ENCODE measurements around the gene DBN1.
"Not testable (repeated sequence)": the region's sequence is repeated elsewhere in the genome, so short reads cannot be mapped to it uniquely, and the experiment has no call there.

Gene DBN1

DNA sequence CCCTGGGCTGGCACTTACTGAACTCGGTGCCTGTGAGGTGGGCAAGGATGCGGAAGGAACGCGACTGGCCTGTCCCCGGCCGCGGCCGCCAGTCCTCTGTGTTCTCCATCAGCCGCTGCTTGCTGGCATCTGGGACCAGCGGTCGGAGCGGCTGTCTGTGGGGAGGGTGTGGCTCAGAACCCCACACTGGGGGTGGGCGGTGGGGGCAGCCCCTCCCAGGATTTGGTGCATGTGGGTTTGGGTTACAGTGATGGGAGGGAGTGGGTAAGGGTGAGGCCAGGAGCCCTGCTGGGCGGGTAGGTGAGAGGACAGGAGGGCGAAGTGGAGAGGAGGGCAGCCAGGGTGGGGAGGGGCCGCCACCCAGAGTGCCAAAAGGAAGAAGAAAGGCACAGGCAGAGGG, 17.6 kb upstream of the DBN1 start:
- no peak for FAIRE-seq

DNA sequence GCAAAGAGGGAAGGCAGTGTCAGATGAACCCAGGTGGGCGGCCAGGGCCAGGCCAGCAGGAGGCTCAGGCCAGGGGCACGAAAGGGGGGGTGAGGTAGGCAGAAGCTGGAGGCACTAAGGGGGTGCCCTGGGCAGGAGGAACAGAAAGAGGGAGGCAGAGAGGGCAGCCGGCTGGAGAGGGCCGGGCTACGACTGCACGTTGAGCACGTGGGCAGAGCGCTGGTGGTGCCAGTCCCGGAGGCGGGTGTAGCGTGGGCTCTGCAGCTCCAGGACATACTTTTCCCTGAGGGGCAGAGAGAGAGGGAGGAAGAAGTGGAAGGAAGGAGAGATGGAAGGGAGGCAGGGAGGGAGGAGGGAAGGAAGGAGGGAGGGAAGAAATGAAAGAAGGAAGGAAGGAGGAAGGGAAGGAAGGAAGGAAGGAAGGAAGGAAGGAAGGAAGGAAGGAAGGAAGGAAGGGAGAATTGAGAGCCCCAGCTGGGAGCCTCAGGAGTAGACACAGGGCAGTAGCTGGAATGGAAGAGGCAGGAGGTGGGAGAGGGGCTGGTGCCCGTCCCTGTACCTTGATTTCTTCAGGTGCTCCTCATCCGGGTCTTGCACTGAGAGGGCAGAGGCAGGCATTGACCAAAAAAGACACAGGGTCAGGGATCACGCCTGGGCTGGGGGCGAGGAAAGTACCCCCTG, 17.0 kb upstream of the DBN1 start:
- no peak for FAIRE-seq

DNA sequence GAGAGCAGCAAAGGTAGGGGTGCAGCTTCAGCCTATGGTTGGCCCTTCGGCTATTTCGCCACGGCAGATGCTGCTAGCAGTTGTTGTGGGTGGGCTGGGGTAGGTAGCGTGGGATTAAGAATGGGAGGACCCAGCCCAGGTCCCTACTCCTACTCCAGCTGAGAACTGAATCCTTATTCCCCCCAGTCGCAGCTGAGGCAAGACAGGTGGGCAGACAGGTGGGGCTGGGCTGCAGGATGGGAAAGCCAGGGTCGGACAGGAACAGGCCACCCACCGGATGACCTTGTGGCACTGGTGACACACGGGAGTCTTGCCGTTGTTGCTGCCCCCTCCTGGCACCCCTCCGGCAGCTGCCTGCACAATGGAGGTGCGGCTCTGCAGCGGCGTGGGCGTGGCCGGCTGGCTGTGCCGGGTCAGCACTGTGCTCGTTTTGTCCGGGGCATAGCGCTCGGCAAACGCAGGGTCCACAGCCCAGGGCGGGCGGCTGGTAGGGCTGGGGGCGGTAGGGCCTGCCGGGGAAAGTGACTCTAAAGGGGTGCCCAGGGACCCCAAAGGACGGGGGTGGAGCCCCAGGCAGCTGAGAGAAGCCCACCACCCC, 15.8 kb upstream of the DBN1 start:
- FAIRE-seq = no peak

DNA sequence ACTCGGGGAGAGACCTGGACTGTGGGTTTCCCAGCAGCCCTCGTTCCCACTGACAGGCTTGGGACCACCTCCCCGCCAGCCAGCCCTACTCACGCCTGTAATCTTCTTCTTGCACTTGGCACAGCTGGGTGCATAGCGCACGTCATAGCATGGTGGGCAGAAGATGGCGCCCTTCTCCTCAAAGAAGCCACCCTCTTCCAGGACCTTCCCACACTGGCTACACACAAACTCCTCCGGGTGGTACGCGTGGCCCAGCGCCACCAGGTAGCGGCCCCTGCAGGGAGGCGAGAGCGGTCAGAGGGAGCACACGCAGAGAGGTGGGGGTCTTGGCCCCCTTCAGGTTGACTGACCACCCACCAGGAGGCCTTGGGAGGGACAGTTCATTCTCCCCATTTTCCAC, 14.5 kb upstream of the DBN1 start:
- no peak for FAIRE-seq

DNA sequence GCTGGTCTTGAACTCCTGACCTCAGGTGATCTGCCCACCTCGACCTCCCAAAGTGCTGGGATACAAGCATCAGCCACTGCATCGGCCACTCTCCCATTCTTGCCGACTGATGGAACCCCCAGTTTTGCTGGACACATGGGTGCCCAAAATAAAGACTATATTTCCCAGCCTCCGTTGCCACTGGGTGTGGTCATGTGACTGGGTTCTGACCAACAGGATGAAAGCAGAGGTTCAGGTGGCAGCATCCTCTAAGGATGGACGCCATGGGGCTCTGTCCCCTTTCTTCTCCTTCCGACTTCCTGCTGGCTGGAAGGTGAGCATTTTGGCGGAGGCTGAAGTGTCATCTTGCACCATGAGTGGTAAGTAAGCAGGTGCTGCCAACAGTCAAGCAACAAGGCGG, 13.7 kb upstream of the DBN1 start:
- no peak for FAIRE-seq

DNA sequence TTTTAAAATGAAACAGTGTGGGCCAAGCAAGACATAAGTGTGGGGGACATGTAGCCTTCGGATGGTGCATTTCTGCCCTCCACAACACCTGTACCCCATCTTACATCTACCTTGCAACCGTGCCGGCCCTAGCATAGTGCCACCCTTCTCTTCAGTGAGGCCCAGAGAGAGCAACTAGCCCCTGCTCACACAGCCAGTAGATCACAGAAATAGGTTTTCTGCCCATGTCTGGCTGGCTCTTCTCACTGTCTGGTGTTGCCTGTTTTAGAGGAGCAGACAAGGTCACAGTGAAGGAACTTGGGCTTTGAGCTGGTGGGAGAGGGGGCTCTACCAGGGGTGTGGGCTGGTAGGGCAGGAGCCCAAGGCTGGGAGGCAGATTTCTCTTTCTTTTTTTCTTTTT, 12.8 kb upstream of the DBN1 start:
- no peak for FAIRE-seq

DNA sequence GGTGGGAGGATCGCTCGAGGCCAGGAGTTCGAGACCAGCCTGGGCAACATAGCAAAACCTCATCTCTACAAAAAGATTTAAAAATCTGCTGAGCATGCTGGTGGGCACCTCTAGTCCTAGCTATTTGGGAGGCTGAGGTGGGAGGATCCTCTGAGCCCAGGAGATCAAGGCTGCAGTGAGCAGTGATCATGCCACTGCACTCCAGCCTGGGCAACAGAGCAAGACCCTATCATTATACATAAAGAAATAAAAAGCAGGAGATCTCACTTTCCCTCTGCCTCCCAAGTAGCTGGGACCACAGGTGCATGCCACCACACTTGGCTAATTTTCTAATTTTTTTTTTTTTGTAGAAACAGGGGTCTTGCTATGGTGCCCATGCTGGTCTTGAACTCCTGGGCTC, 12.3 kb upstream of the DBN1 start:
- not testable (repeated sequence) for FAIRE-seq

DNA sequence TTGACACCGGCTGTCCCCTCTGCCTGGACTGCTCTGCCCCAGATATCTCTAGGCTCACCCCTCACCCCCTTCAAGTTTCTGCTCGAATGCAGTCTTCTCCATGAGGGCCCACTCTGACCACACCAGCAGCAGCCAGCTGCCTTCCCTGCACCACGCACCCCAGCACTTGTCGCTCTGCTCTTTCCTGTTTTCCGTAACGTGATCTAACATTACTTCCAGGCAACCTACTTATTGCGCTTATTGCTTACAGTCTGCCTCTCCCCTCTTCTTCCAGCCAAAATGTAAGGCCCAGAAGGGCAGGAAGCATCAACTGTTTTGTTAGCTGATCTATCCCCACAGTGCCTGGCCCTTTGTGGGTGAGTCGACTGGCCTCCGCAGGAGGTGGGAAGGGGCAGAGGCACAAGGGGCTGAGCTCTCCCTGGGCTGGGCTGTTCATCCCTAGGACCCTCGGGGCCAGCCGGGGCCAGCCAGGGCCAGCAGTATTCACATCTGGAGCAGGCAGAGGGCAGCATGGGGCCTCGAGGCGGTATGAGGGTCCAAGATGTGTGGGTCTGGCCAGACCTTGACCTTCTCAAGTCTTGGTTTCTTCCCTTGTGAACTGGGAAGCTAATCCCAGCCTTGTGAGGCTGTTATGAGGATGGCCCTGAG, 11.6 kb upstream of the DBN1 start:
- FAIRE-seq = no peak

DNA sequence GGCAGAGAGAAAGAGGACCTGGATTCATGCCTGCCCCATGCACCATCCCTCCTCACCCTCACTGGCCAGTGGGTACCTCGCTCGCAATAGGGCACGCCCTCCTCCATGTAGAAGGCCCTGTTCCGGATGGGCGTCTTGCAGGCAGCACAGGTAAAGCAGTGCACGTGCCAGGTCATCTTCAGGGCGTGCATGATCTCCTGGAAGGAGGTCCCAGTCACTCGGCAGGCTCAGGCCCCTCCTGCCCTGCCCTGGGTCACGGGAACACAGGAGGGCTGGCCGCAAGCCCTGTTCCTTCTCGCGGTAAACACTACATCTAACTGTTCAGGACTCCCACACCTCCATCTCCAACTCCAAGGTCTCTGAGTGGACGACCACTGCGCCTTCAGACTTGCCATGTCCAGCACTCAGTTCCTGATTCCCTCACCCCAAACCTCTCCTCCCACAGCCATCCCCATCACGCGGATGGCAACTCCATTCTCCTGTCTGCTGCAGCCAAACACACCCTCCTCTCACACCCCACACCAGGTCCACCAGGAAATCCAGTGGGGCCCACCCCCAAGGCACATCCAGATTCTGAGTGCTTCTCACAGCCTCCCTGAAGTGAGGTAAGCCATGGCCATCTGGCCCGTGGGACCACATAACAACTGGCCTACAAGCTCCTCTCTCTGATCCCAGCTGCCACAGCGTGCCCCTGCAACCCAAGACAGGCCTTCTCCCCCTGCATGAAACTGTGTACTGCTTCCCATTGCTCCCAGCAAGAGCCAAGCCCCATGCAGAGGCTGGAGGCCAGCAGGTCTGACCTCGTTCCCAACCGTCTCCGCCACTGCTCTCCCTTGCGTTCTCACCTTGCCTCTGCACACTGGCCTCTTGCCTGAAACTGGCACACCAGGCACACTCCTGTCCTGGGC, 10.8 kb upstream of the DBN1 start:
- FAIRE-seq = no peak

DNA sequence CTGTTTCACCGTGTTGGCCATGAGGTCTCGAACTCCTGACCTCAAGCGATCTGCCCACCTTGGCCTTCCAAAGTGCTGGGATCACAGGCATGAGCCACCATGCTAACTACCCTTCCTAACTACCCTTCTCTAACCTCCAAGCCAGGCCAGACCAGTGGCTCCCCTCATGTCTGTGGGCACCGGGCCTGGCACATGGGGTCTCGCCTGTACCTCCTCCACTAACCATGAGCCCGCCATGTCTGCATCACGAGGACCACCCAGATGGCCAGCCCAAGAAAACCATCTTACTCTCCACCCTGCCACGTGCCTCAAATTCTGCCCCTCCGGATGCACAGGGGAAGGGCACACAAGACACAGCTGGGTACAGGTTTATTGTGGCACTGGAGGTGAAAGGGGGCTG, 9.6 kb upstream of the DBN1 start:
- FAIRE-seq = no peak

DNA sequence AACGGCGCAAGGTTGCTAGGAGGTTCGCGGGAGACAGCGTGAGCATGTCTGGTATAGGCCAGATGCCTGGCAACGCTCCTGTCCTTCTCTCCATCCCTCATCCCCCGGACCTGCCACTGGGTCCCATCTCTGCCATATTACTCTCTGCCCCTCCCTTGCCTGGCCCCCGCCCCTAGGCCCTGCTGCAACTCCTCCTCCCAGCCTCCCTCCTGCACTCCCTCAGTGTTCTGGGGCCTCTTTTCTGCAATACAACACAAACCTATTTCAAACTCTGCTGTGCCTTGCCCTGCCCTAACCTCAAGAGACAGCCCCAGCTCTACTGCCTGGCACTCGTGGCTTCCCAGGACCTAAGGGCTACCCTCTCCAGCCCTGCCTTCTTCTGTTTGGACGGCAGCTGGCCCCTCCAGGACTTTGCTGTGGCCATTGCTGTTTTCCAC, 8.9 kb upstream of the DBN1 start:
- no peak for FAIRE-seq

DNA sequence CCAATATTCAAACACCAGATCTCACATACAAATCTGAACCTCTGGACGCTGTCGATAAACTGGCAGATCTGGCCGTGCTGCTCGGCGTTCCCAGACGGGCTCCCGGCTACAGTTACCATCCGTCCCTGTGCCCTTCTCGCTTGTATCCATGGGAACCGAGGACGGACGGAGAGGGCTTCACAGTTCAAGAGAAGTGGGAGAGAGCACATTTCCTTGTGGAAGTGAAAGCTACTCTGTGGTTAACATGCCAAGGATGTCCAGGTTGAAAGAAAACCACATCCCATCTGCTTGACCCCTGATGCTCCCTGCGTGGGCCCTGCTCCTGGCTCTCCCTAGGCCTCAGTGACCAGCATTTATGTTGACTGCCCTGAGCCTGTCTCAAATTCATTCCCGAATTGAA, 6.3 kb upstream of the DBN1 start:
- no peak for FAIRE-seq

DNA sequence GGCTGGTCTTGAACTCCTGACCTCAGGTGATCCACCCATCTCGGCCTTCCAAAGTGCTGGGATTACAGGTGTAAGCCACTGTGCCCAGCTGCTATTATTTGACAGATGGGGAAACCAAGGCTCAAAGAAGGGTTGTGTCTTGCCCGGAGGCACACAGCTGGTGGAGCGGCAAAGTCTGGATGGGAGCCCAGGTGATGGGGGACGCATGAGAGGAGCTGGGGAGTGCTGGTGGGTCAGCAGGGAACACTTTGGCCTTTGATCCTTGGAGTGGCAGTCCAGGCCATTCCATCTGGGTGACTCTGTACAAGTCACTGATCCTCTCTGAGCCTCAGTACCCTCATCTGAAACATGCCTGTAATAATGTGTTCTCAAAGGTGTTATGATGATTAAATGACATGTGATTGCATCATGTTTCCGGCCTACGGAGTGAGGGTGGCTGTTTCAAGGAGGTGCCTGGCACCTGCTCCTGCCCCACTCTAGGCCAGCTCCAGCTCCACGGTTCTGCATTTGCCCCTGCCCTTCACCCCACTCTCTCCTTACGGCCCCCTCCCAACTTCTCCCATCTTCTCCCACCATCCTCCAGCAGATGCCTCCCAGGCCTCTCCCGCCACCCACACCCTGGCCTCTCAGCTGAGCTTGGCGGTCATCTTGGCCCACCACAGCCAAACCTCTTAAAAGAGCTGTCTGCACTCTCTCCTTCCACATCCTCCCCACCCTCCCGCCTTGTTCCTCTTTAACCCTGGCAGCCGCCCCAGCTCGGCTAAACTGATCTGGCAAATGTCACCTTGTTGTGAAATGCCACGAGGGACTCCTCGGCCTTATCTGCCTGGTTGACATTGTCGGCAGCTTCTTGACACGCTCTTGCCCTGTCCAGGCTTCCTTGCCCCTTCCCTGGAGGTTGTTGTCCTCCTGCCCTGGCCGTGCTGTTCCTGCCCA, 5.5 kb upstream of the DBN1 start:
- FAIRE-seq = no peak

DNA sequence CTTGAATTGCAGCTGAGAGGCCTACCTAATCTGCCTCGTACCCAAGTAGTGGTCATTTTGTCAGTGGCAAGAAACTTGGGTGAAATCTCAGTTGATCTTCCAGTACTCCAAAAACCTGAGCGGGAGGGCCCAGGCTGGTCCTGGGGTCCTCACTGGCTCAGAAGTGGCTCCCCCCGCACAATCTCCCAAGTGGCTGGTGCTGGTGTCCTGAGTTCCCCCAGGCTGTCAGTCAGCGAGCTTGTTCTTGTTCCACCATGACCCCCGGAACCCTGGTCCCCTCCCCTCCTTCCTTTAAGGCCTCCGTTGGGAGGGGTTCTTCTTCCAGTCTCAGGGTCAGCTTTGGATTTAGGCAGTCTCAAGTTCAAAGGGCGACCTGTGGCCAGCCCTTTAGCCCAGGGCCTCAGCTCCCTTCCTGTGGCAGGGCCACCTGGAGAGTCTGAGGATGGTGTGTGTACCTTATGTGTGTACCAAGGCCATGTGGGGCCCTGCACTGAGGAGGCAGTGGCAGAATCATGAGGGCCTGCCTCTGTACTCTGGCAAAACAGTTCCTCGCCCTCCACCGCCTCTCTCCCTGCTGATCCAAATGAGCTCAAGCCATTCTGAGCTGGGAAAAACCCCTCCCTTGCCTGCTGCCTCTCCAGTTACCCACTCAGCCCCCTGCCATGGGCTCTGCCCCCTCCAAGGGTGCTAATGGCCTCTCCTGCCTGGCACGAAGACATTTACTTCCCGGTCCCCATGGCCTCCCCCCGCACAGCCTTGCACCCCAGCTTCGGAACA, 4.5 kb upstream of the DBN1 start:
- no peak for FAIRE-seq

DNA sequence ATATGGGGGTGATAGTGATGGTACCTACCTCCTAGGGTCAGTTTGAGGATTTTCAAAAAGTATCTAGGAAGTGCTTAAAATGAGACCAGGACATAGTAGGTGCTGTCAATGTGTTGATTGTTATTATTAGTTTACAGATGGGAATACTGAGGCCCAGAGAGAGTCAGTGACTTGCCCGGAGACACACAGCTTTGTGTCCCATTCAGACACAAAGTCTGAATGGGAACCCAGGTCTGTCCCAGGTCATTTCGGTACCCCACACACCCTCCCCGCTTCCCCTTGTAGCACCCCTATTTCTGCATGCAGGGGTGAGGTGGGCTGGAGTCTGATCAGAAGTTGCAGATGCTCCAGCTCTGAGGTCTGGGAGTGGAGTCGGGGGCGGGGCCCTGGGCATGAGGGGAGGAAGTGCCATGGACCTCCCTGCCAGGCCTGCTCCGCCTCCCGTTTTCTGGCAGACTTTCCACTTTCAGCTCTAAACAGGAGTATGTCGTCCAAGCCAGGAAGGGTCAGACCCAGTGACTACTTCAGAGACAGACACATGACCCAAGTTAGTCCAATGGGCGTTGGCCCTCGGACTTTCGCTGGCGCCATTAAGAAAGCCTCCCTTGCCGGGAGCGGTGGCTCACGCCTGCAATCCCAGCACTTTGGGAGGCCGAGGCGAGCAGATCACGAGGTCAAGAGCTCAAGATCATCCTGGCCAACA, 3.2 kb upstream of the DBN1 start:
- FAIRE-seq = no peak

DNA sequence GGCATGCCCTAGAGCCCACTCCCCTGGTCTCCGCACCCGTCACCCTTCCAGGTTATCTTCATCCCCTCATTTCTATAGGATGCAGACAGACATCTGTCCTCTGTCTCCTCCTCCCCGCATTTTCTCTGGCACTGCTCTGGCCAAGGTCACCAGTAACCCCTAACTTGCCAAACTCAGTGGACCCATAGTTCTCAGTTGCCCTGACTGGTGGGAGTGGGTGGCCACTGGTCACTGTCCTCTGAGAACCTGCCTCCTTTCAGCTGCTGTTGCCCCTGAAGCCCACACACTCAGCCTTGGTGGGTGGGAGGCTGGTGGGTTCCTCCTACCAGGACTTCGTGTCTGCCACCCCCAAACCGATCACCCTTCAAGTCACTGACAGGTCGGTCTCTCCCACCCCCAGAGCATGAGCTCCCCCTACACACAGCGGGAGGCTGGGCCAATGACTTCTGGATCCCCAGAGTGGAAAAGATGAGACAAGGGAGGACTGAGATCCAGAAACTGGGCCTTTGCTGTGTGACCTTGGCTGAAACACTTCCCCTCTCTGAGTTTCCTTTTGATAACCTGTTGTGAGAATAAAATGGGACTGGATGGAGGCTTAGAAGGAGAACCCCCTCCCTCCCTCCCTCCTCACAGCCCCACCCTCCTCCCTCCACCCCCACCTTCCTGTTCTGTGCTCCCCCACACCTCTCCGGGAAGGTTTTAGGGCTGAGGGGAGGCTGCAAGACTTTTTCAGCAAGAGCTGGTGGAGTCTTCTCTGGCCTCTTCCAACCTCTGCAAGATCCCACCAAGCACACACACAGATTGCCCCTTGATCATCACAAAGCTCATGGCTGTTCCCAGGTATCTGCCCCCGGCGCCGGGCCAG, 2.4 kb upstream of the DBN1 start:
- FAIRE-seq = no peak

DNA sequence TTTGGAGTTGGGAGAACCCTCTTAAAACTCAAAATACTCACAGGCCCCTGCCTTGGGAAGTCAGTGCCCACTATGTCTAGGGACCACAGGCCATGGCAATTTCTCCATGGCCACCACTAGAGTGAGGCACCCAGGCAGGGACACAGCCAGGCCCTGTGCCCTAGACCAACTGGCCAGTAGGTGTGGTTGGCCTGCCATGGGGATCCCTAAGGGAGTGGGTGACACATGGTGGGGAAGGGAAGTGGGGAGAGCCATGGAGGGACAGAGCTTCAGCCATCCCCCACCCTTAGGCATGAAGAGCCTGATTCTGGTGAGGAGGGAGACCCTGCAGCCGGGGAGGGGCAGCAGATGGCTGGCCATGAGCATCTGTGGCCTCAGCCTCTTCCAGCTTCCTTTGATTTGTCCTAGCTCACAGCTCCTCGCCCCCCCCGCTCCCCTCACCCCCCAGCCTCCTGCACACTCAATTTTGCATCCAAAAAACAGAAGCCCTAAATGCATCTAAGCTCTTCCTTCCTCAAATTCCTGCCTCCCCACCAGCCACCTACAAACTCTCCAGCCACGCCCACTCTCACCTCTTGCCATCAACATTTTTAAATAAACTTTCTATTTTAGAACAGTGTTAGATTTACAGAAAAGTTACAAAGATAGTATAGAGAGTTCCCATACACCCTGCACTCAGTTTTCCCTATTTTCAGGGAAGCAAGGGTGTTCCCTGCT, 1.6 kb upstream of the DBN1 start:
- FAIRE-seq = no peak

DNA sequence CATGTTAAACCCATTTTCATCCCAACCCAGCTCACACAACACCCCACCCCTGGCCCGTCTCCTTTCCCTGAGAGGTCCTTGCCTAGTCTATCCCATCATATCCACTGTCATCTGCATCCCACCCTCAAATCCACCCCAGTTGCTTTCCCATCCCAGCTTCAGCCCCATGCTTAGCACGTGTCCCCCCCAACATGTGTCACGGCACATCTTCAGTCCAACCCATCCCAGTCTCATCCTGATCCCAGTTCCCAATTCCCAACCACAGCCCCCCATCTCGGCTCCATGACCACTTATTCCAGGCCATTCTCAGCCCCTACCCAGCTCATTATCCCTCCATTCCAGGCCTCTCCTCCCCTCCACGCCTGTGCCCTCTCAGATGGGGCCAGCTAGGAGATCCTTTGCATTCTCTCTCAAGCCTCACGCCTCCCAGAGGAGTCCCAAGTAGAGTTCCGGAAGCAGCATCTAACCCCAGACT, 605 bp upstream of the DBN1 start:
- FAIRE-seq = no peak
